Fibroblast of mammary gland (primary cell): ENCODE results near the gene SYT12.
A peak's percentile ranks its signal among the peaks of the same experiment; 100 is the strongest.
"Not testable (repeated sequence)": the region's sequence is repeated elsewhere in the genome, so short reads cannot be mapped to it uniquely, and the experiment has no call there.

ENCODE experiments used
- DNase-seq: peaks from one replicate; pipeline ENCODE4 v3.0.0-alpha.2; 2010; ENCODE audit warnings: low read depth
- H3K4me3 ChIP-seq: 2 replicates; pipeline ENCODE4 v1.5.1; 2011; ENCODE audit warnings: low read depth, mild to moderate bottlenecking, low read length, moderate library complexity; ENCODE audit not compliant: control insufficient read depth
- TF ChIP-seq, protein P1 (sequence below): conservative IDR thresholded peaks from 2 replicates; pipeline ENCODE4 v1.5.1; 2011; ENCODE audit warnings: low read depth, low read length, inconsistent platforms; ENCODE audit not compliant: control insufficient read depth, insufficient read depth

Gene SYT12

GRCh38 chr11:66999555-66999954 is 23.4 kb upstream of the SYT12 start:
- H3K4me3 ChIP-seq, result no peak overlapping the region
- TF ChIP-seq, protein P1, sequence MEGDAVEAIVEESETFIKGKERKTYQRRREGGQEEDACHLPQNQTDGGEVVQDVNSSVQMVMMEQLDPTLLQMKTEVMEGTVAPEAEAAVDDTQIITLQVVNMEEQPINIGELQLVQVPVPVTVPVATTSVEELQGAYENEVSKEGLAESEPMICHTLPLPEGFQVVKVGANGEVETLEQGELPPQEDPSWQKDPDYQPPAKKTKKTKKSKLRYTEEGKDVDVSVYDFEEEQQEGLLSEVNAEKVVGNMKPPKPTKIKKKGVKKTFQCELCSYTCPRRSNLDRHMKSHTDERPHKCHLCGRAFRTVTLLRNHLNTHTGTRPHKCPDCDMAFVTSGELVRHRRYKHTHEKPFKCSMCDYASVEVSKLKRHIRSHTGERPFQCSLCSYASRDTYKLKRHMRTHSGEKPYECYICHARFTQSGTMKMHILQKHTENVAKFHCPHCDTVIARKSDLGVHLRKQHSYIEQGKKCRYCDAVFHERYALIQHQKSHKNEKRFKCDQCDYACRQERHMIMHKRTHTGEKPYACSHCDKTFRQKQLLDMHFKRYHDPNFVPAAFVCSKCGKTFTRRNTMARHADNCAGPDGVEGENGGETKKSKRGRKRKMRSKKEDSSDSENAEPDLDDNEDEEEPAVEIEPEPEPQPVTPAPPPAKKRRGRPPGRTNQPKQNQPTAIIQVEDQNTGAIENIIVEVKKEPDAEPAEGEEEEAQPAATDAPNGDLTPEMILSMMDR, result no peak
- DNase-seq, result no peak

GRCh38 chr11:67001332-67001731 is 21.6 kb upstream of the SYT12 start:
- DNase-seq, result no peak
- TF ChIP-seq, protein P1, result no peak
- H3K4me3 ChIP-seq, result no peak overlapping the region

- TF ChIP-seq, protein P1, result no peak
- H3K4me3 ChIP-seq, result no peak overlapping the region
Measured at GRCh38 chr11:67002297-67002913, 20.5 kb upstream of the SYT12 start.

DNA sequence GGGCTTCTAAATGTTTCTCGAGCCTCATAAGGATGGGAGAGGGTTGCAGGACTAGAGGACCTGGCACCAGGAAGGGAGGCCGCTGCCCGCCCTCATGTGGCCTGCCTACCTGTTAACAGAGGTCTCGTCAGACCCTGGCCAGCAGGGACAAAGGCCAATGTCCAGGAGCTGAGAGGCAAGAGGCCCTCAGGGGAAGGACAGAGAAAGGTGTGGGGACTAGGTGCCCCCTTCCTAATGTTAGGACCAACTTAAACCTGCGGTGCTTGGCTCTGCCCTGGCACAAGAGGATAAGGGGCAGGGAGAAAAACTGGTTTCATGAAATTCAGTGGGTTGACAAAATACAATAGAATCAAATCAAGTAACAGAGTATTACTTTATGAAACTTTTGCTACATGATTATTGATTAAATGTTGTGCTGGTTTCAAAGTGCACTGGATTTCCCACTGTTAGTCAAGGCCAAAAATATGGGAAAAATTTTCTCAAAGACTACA is 20.0 kb upstream of the SYT12 start:
- H3K4me3 ChIP-seq, result no peak overlapping the region
- no peak for DNase-seq

More at GRCh38 chr11:67002297-67002913, 20.5 kb upstream of the SYT12 start:
- DNase-seq, result no peak

GRCh38 chr11:67005200-67005599 is 17.7 kb upstream of the SYT12 start:
- not testable (repeated sequence) for DNase-seq, H3K4me3 ChIP-seq

More for the DNA sequence above, 20.0 kb upstream of the SYT12 start:
- TF ChIP-seq, protein P1, result no peak

GRCh38 chr11:67006029-67006884 is 16.7 kb upstream of the SYT12 start:
- TF ChIP-seq, protein P1, result no peak
- H3K4me3 ChIP-seq, result no peak overlapping the region
- DNase-seq, result peak; percentile 52

DNA sequence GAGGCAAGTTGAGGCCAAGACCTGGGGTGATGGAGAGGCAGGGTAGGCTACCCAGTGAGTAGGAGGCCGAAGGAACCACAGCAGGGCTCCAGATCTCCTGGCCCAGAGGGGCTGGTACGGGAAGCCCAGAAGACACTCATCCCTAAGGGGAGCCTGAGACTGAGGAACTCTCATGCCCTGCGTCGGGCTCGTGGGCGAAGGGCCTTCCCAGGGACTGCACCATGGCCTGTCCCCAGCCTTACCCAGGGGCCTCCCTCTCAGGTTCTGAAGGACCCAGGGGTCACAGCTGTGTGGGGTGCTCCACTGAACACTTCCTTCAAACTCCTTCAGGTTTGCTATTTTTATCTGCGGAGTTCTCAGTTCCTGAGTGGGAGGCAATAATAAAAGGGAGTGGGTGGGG is 15.8 kb upstream of the SYT12 start:
- TF ChIP-seq, protein P1, result no peak
- no peak overlapping the region for H3K4me3 ChIP-seq
- DNase-seq, result no peak
